GM12878 (cell line): Measurements from ENCODE around the gene BNIP5. TPM values are rescaled to one million over a fixed set of nuclear protein-coding genes. Genes with fewer than 3 reads are reported as not detected.

Source experiments
- ATF7 ChIP-seq: fragments of 450-650 bp; IDR thresholded peaks from 2 replicates; pipeline ENCODE4 v1.6.1; 2016; ENCODE audit warnings: low read depth, mild to moderate bottlenecking
- BACH1 ChIP-seq: fragments of 450-650 bp; IDR thresholded peaks from 2 replicates; pipeline ENCODE4 v1.6.1; 2017; ENCODE audit warnings: mild to moderate bottlenecking, borderline replicate concordance
- CTCF ChIP-seq, 3 experiments: IDR thresholded peaks in 2 of 3; conservative IDR thresholded peaks in 1 of 3; 2 replicates each; pipeline ENCODE4 v1.5.1; 2011; ENCODE audit warnings: low read depth in 3 of 3, low read length in 3 of 3, mild to moderate bottlenecking in 3 of 3, control low read depth in 2 of 3, moderate library complexity in 2 of 3, inconsistent platforms in 1 of 3, mixed read lengths in 1 of 3; ENCODE audit not compliant: control insufficient read depth in 2 of 3, insufficient read depth in 1 of 3; ENCODE audit errors: extremely low read depth in 1 of 3
- E2F4 ChIP-seq: IDR thresholded peaks from 2 replicates; pipeline ENCODE4 v1.6.1; 2012; ENCODE audit warnings: low read depth, low read length, improper control_type of control experiment
- ETV6 ChIP-seq, 2 experiments: fragments of 450-650 bp in 1 of 2; IDR thresholded peaks in 1 of 2; conservative IDR thresholded peaks in 1 of 2; 2 replicates each; pipeline ENCODE4 v1.6.1; 2014; ENCODE audit warnings: antibody characterized with exemption in 1 of 2, borderline replicate concordance in 1 of 2, low read depth in 1 of 2, mild to moderate bottlenecking in 1 of 2, moderate library complexity in 1 of 2
- MTA3 ChIP-seq: IDR thresholded peaks from 2 replicates; pipeline ENCODE4 v1.6.1; 2012; ENCODE audit warnings: low read length, inconsistent platforms, borderline replicate concordance
- PKNOX1 ChIP-seq: fragments of 450-650 bp; IDR thresholded peaks from 2 replicates; pipeline ENCODE4 v1.6.1; 2016; ENCODE audit warnings: mild to moderate bottlenecking
- WRNIP1 ChIP-seq: IDR thresholded peaks from 2 replicates; pipeline ENCODE4 v1.6.1; 2011; ENCODE audit warnings: low read depth, low read length, improper control_type of control experiment, borderline replicate concordance
- ZNF217 ChIP-seq: fragments of 450-650 bp; IDR thresholded peaks from 2 replicates; pipeline ENCODE4 v1.6.1; 2017; ENCODE audit warnings: antibody characterized with exemption, mild to moderate bottlenecking
- ZNF687 ChIP-seq: fragments of 450-650 bp; IDR thresholded peaks from 2 replicates; pipeline ENCODE4 v1.6.1; 2017; ENCODE audit warnings: mild to moderate bottlenecking, moderate library complexity
- polyA plus RNA-seq, 11 experiments: library from polyadenylated mRNA; depleted of rRNA in 4 of 11; unstranded in 6 of 11; stranded (reverse) in 5 of 11; fragments of >200 nt; fragmentation: Nextera tagmentation in 4 of 11; fragmentation: Illumina TruSeq in 1 of 11; extraction: Ambion mirVana in 4 of 11; extraction: Trizol in 1 of 11; gene quantifications; 1 replicate in 1 of 11; 2 replicates in 10 of 11; pipeline versions ENCODE4 v1.2.1 to v1.2.3, GENCODE V29; 2011 to 2016; ENCODE audit warnings: inconsistent platforms in 2 of 11, missing spikeins in 2 of 11, low read depth in 1 of 11
- total RNA-seq, 4 experiments: library from RNA; depleted of rRNA in 3 of 4; stranded (reverse); fragments of >200 nt in 3 of 4; fragmentation: Illumina TruSeq in 1 of 4; extraction: Trizol in 1 of 4; gene quantifications; 2 replicates each; pipeline versions ENCODE4 v1.2.1 to v1.2.3, GENCODE V29; 2013 to 2021
- TF ChIP-seq, protein P1 (sequence below): fragments of 450-650 bp; conservative IDR thresholded peaks from 2 replicates; pipeline ENCODE4 v1.6.1; 2017; ENCODE audit warnings: mild to moderate bottlenecking, moderate library complexity
- TF ChIP-seq, protein P2 (sequence below): fragments of 450-650 bp; IDR thresholded peaks from 2 replicates; pipeline ENCODE4 v1.6.1; 2017; ENCODE audit warnings: low read depth, mild to moderate bottlenecking, moderate library complexity
- TF ChIP-seq, protein P3 (sequence below): fragments of 450-650 bp; IDR thresholded peaks from 2 replicates; pipeline ENCODE4 v1.6.1; 2018; ENCODE audit warnings: borderline replicate concordance, mild to moderate bottlenecking; ENCODE audit not compliant: partially characterized antibody

The BNIP5 gene
- total and polyA plus RNA-seq, 10 of the 15 experiments (the other 5 are each of a cell fraction or from before 2014, with no cell fraction given), result 0.02 to 0.68 (median 0.05) TPM; not detected in 2

- TF ChIP-seq ETV6 (conservative IDR thresholded peaks at IDR 0.05 in 1 of 2, IDR thresholded peaks at IDR 0.05 in 1 of 2; ENCODE audit: borderline replicate concordance in 1 of 2, low read depth in 1 of 2) (no peak), WRNIP1 (no peak), CTCF (IDR thresholded peaks at IDR 0.05 in 2 of 3, conservative IDR thresholded peaks at IDR 0.05 in 1 of 3; ENCODE audit: control insufficient read depth in 2 of 3, extremely low read depth in 1 of 3, insufficient read depth in 1 of 3, low read depth in 3 of 3, low read length in 3 of 3) (no peak), ATF7 (peak; percentile 99), MTA3 (no peak), E2F4 (no peak), PKNOX1 (peak; percentile 92), ZNF217 (no peak), ZNF687 (no peak; the same call in 1 of the 2 replicates), BACH1 (peak; percentile 36; the same call in 1 of the 2 replicates)
- TF ChIP-seq, protein P1, sequence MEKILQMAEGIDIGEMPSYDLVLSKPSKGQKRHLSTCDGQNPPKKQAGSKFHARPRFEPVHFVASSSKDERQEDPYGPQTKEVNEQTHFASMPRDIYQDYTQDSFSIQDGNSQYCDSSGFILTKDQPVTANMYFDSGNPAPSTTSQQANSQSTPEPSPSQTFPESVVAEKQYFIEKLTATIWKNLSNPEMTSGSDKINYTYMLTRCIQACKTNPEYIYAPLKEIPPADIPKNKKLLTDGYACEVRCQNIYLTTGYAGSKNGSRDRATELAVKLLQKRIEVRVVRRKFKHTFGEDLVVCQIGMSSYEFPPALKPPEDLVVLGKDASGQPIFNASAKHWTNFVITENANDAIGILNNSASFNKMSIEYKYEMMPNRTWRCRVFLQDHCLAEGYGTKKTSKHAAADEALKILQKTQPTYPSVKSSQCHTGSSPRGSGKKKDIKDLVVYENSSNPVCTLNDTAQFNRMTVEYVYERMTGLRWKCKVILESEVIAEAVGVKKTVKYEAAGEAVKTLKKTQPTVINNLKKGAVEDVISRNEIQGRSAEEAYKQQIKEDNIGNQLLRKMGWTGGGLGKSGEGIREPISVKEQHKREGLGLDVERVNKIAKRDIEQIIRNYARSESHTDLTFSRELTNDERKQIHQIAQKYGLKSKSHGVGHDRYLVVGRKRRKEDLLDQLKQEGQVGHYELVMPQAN, result no peak
- TF ChIP-seq, protein P2, sequence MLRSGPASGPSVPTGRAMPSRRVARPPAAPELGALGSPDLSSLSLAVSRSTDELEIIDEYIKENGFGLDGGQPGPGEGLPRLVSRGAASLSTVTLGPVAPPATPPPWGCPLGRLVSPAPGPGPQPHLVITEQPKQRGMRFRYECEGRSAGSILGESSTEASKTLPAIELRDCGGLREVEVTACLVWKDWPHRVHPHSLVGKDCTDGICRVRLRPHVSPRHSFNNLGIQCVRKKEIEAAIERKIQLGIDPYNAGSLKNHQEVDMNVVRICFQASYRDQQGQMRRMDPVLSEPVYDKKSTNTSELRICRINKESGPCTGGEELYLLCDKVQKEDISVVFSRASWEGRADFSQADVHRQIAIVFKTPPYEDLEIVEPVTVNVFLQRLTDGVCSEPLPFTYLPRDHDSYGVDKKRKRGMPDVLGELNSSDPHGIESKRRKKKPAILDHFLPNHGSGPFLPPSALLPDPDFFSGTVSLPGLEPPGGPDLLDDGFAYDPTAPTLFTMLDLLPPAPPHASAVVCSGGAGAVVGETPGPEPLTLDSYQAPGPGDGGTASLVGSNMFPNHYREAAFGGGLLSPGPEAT, result peak; percentile 81
- TF ChIP-seq, protein P3, sequence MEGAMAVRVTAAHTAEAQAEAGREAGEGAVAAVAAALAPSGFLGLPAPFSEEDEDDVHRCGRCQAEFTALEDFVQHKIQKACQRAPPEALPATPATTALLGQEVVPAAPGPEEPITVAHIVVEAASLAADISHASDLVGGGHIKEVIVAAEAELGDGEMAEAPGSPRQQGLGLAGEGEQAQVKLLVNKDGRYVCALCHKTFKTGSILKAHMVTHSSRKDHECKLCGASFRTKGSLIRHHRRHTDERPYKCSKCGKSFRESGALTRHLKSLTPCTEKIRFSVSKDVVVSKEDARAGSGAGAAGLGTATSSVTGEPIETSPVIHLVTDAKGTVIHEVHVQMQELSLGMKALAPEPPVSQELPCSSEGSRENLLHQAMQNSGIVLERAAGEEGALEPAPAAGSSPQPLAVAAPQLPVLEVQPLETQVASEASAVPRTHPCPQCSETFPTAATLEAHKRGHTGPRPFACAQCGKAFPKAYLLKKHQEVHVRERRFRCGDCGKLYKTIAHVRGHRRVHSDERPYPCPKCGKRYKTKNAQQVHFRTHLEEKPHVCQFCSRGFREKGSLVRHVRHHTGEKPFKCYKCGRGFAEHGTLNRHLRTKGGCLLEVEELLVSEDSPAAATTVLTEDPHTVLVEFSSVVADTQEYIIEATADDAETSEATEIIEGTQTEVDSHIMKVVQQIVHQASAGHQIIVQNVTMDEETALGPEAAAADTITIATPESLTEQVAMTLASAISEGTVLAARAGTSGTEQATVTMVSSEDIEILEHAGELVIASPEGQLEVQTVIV, result peak; percentile 25
Observed at GRCh38 chr6:36357872-36358225, 21.2 kb upstream of the BNIP5 start (continued).
